Astrocyte of the spinal cord (primary cell): Measurements from ENCODE around the gene ERLIN1.

Source experiments
- DNase-seq: peaks from one replicate; pipeline ENCODE4 v3.0.0; 2011; ENCODE audit warnings: low read depth, low spot score
- H3K4me3 ChIP-seq: 2 replicates; pipeline ENCODE4 v1.5.1; 2011; ENCODE audit warnings: low read depth, mild to moderate bottlenecking, low read length, moderate library complexity
- CTCF ChIP-seq: IDR thresholded peaks from 2 replicates; pipeline ENCODE4 v1.5.1; 2012; ENCODE audit warnings: low read depth, mild to moderate bottlenecking, low read length, inconsistent platforms
- in situ Hi-C: cut with HindIII; loops from 2 replicates; pipeline ENCODE4 v1.10.0; 2017; ENCODE audit warnings: low sequenced_read_pairs

ERLIN1 gene

GRCh38 chr10:100163704-100164621, 21.9 kb downstream of the ERLIN1 start:
- no peak overlapping the region for H3K4me3 ChIP-seq
- no peak for DNase-seq
- TF ChIP-seq CTCF, result no peak
- in situ Hi-C loops, result no loop called here

GRCh38 chr10:100162696-100163095, 23.1 kb downstream of the ERLIN1 start:
- TF ChIP-seq CTCF, result no peak
- no peak overlapping the region for H3K4me3 ChIP-seq
- in situ Hi-C loops, result no loop called here
- no peak for DNase-seq

- no peak for DNase-seq
- TF ChIP-seq CTCF, result no peak
- no peak overlapping the region for H3K4me3 ChIP-seq
- in situ Hi-C loops, result no loop called here
These were observed 27.6 kb downstream of the ERLIN1 start for GRCh38 chr10:100158044-100158805.

GRCh38 chr10:100157156-100157555, 28.7 kb downstream of the ERLIN1 start:
- DNase-seq, result no peak
- no peak overlapping the region for H3K4me3 ChIP-seq
- no peak for TF ChIP-seq CTCF
- in situ Hi-C loops, result no loop called here

- no peak overlapping the region for H3K4me3 ChIP-seq
- in situ Hi-C loops, result no loop called here
These were observed 29.9 kb downstream of the ERLIN1 start for GRCh38 chr10:100155936-100156335.

More at GRCh38 chr10:100155936-100156335, 29.9 kb downstream of the ERLIN1 start:
- TF ChIP-seq CTCF, result no peak
- no peak for DNase-seq
